K562 (cell line): ENCODE measurements around the gene SPATS2. TPM values are rescaled to one million over a fixed set of nuclear protein-coding genes. Genes with fewer than 3 reads are reported as not detected.

ENCODE experiments used
- HCFC1 ChIP-seq: IDR thresholded peaks from 2 replicates; pipeline ENCODE4 v1.6.1; 2012; ENCODE audit warnings: low read depth, low read length, improper control_type of control experiment
- JUNB ChIP-seq: fragments of 450-650 bp; formaldehyde crosslinking; conservative IDR thresholded peaks from 2 replicates; pipeline ENCODE4 v1.4.0; 2020; ENCODE audit warnings: mild to moderate bottlenecking
- LCOR ChIP-seq: sonication (generic); formaldehyde crosslinking; IDR thresholded peaks from 2 replicates; pipeline ENCODE4 v1.8.0; 2022; ENCODE audit warnings: mild to moderate bottlenecking, missing genetic modification reagents
- MXI1 ChIP-seq: IDR thresholded peaks from 2 replicates; pipeline ENCODE4 v1.6.1; 2011; ENCODE audit warnings: low read depth, mild to moderate bottlenecking, improper control_type of control experiment, low read length
- NEUROD1 ChIP-seq: fragments of 150-350 bp; IDR thresholded peaks from 2 replicates; pipeline ENCODE4 v1.6.1; 2014; ENCODE audit warnings: borderline replicate concordance, low read length, low read depth; ENCODE audit not compliant: partially characterized antibody
- NFE2L1 ChIP-seq: fragments of 450-650 bp; IDR thresholded peaks from 2 replicates; pipeline ENCODE4 v1.6.1; 2016; ENCODE audit warnings: missing genetic modification characterization, low read depth, mild to moderate bottlenecking, missing compliant biosample characterization, moderate library complexity, borderline replicate concordance
- POLR3G ChIP-seq: IDR thresholded peaks from 2 replicates; pipeline ENCODE4 v1.6.1; 2011; ENCODE audit not compliant: insufficient read length, insufficient replicate concordance; ENCODE audit errors: extremely low read depth
- PRDM10 ChIP-seq: fragments of 450-650 bp; IDR thresholded peaks from 2 replicates; pipeline ENCODE4 v1.6.1; 2018; ENCODE audit not compliant: partially characterized antibody
- PYGO2 ChIP-seq: fragments of 450-650 bp; IDR thresholded peaks from 2 replicates; pipeline ENCODE4 v1.6.1; 2016; ENCODE audit warnings: mild to moderate bottlenecking, missing genetic modification characterization, moderate library complexity, missing compliant biosample characterization
- RBBP5 ChIP-seq: fragments of 200-600 bp; sonication (generic); IDR thresholded peaks from 2 replicates; pipeline ENCODE4 v1.6.1; 2012; ENCODE audit warnings: borderline replicate concordance, mild to moderate bottlenecking, low read length, control low read depth, inconsistent platforms; ENCODE audit not compliant: insufficient read depth, poor library complexity, severe bottlenecking
- SOX6 ChIP-seq: fragments of 450-650 bp; IDR thresholded peaks from 2 replicates; pipeline ENCODE4 v1.6.1; 2014; ENCODE audit warnings: mild to moderate bottlenecking
- ZBTB34 ChIP-seq: fragments of 250-450 bp; sonication (Bioruptor Pico); IDR thresholded peaks from 2 replicates; pipeline ENCODE4 v1.8.0; 2021; ENCODE audit warnings: mild to moderate bottlenecking, moderate library complexity
- ZEB2 ChIP-seq: fragments of 450-650 bp; IDR thresholded peaks from 2 replicates; pipeline ENCODE4 v1.6.1; 2016
- ZNF224 ChIP-seq: sonication (generic); formaldehyde crosslinking; IDR thresholded peaks from 2 replicates; pipeline ENCODE4 v1.8.0; 2022; ENCODE audit warnings: mild to moderate bottlenecking, missing genetic modification reagents
- polyA plus RNA-seq, 8 experiments: library from polyadenylated mRNA; depleted of rRNA in 4 of 8; stranded (reverse) in 5 of 8; unstranded in 3 of 8; fragments of >200 nt; fragmentation: Nextera tagmentation in 2 of 8; fragmentation: Illumina TruSeq in 1 of 8; extraction: Ambion mirVana in 2 of 8; extraction: Trizol in 1 of 8; gene quantifications; 2 replicates each; pipeline versions ENCODE4 v1.2.1 to v1.2.3, GENCODE V29; 2011 to 2014; ENCODE audit warnings: inconsistent platforms in 1 of 8, missing spikeins in 1 of 8
- total RNA-seq, 7 experiments: library from RNA; depleted of rRNA in 6 of 7; stranded (reverse); fragments of >200 nt in 6 of 7; fragmentation: Illumina TruSeq in 2 of 7; extraction: Trizol in 2 of 7; gene quantifications; 2 replicates each; pipeline versions ENCODE4 v1.2.1 to v1.2.3, GENCODE V29; 2011 to 2021; ENCODE audit warnings: low replicate concordance in 1 of 7
- TF ChIP-seq, protein P1 (sequence below): fragments of 450-650 bp; formaldehyde crosslinking; conservative IDR thresholded peaks from 2 replicates; pipeline ENCODE4 v1.4.0; 2022; ENCODE audit warnings: mild to moderate bottlenecking, missing genetic modification characterization
- TF ChIP-seq, protein P2 (sequence below): fragments of 450-650 bp; conservative IDR thresholded peaks from 2 replicates; pipeline ENCODE4 v1.6.1; 2016; ENCODE audit warnings: missing genetic modification characterization, low read depth, mild to moderate bottlenecking, missing compliant biosample characterization, moderate library complexity

SPATS2 gene
- total and polyA plus RNA-seq, 9 of the 15 experiments (the other 6 are each of a cell fraction or from before 2014, with no cell fraction given), result 5.4 to 48.2 (median 17.5) TPM

- TF ChIP-seq JUNB (CRISPR knock-in tag) (no peak), MXI1 (no peak), SOX6 (no peak), POLR3G (no peak), RBBP5 (no peak), LCOR (0 out of 2 replicates have a peak, but pooled peaks have one; percentile 37), ZEB2 (no peak; the same call in 1 of the 2 replicates), ZNF224 (CRISPR knock-in tag) (no peak), NEUROD1 (peak; percentile 45), ZBTB34 (CRISPR knock-in tag) (no peak), PRDM10 (no peak), NFE2L1 (tag) (no peak), HCFC1 (no peak; the same call in 1 of the 2 replicates), PYGO2 (tag) (no peak)
- TF ChIP-seq, protein P1, sequence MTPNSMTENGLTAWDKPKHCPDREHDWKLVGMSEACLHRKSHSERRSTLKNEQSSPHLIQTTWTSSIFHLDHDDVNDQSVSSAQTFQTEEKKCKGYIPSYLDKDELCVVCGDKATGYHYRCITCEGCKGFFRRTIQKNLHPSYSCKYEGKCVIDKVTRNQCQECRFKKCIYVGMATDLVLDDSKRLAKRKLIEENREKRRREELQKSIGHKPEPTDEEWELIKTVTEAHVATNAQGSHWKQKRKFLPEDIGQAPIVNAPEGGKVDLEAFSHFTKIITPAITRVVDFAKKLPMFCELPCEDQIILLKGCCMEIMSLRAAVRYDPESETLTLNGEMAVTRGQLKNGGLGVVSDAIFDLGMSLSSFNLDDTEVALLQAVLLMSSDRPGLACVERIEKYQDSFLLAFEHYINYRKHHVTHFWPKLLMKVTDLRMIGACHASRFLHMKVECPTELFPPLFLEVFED (CRISPR knock-in tag), result 0 out of 2 replicates have a peak, but pooled peaks have one; percentile 13
- TF ChIP-seq, protein P2, sequence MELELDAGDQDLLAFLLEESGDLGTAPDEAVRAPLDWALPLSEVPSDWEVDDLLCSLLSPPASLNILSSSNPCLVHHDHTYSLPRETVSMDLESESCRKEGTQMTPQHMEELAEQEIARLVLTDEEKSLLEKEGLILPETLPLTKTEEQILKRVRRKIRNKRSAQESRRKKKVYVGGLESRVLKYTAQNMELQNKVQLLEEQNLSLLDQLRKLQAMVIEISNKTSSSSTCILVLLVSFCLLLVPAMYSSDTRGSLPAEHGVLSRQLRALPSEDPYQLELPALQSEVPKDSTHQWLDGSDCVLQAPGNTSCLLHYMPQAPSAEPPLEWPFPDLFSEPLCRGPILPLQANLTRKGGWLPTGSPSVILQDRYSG (tag), result no peak
Observed at GRCh38 chr12:49367381-49368239, at the start of gene SPATS2 (continued).
